Transverse colon (tissue), 3 donors: Measurements from ENCODE around the gene INTS3.

Experiments
- POLR2A ChIP-seq: fragments of 450-650 bp; IDR thresholded peaks from one replicate; pipeline ENCODE4 v1.6.1; 2016; ENCODE audit warnings: antibody characterized with exemption, mild to moderate bottlenecking, moderate library complexity
- TF ChIP-seq, protein P1 (sequence below), 5 experiments: fragments of 200-600 bp in 3 of 5; fragments of 450-650 bp in 2 of 5; sonication (generic) in 3 of 5; IDR thresholded peaks; 1 replicate in 2 of 5; 2 replicates in 3 of 5; pipeline ENCODE4 v1.5.1; 2016 to 2017; ENCODE audit warnings: antibody characterized with exemption in 5 of 5, inconsistent platforms in 3 of 5, mild to moderate bottlenecking in 2 of 5, moderate library complexity in 1 of 5

DNA sequence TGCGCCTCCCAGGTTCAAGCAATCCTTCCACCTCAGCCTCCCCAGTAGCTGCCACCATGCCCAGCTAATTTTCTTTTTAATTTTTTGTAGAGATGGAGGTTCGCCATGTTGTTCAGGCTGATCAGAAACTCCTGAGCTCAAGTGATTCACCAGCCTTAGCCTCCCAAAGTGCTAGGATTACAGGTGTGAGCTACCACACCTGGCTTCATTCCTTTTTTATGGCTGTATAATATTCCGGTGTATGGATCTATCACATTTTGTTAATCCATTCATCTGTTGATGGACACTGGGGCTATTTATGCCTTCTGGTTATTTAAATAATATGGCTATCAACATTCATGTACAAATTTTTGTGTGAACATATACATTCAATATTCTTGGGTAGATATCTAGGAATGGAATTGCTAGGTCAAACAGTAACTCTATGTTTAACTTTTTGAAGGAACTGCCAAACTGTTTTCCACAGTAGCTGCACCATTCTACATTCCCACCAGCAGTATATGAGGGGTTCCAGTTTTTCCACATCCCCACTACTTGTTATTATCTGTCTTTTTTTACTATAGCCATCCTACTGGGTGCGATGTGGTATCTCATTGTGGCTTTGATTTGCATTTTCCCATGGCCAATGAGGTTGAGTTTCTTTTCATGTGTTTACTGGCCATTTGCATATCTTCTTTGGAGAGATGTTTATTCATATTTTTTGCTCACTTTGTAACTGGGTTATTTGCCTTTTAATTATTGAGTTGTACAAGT lies 58.4 kb downstream of the INTS3 start:
- TF ChIP-seq POLR2A: no peak
- TF ChIP-seq, protein P1, sequence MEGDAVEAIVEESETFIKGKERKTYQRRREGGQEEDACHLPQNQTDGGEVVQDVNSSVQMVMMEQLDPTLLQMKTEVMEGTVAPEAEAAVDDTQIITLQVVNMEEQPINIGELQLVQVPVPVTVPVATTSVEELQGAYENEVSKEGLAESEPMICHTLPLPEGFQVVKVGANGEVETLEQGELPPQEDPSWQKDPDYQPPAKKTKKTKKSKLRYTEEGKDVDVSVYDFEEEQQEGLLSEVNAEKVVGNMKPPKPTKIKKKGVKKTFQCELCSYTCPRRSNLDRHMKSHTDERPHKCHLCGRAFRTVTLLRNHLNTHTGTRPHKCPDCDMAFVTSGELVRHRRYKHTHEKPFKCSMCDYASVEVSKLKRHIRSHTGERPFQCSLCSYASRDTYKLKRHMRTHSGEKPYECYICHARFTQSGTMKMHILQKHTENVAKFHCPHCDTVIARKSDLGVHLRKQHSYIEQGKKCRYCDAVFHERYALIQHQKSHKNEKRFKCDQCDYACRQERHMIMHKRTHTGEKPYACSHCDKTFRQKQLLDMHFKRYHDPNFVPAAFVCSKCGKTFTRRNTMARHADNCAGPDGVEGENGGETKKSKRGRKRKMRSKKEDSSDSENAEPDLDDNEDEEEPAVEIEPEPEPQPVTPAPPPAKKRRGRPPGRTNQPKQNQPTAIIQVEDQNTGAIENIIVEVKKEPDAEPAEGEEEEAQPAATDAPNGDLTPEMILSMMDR (IDR thresholded peaks at IDR 0.05): no peak
